ENCODE data around the gene ANP32A.

- TF ChIP-seq EZH2 (IDR thresholded peaks at IDR 0.05; ENCODE audit: borderline replicate concordance, low read depth, low read length, severe bottlenecking), result no peak
- TF ChIP-seq CTCF (IDR thresholded peaks at IDR 0.05; ENCODE audit: borderline replicate concordance, extremely low read depth, low read length, poor library complexity, severe bottlenecking), result no peak
These were observed 33.0 kb downstream of the ANP32A start for GRCh38 chr15:68787609-68788263.

All from DND-41 (cell line).